HuH-7 (cell line): Measurements from ENCODE around the gene EYS.

Source experiments
- DNase-seq: peaks from one replicate; pipeline ENCODE4 v3.0.0; 2011; ENCODE audit warnings: low spot score

EYS gene

DNA sequence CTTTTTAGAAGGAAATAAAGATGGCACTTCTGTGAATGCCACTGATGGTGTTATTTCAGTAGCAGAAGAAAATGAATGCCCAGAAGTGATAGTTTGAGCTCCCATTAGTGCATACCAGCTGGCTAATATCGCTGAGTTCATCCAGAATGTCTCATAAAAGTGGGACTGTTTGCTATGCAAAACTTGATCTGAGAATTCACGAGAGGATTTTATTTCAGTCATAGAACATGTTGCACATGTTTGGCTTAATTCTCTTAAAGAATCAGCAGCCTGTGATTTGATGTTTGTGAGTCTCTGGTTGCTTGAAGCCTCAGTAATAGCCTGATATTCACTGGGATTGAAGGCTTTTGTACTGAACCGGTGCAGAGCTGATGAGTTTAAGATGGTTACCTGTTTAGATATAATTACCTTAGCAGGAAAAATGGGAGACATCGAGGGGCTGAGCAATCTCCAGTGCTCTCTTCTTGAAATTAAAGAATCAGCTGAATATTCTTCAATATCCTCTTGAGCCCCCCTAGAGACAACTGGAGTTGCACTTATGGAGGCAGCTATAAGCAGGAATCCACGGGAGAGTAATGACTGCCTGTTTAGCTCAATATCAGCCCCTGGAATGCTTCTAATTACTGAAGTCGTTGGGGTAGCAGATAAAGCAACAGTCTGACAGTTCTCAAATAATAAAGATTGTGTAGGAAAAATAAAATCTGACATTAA lies 1115.9 kb downstream of the EYS start:
- no peak for DNase-seq

DNA sequence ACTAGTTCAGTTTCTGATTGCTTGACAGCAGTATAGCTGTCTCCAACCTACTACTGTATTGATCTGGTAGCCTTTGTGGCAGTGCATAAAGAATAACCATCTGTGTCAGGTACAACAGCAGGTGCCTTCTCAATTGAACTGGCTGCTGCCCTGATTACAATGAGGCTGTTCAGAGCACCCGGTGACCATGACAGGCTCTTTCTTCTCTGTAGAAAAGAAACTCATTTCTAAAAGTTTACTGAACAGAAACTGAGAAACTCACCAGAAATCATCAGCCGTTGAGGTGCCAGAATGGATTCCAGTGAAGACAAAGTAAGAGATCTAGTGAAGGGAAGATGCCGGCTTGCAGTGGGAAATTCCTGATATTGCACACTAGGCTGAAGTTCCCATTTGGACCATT lies 1117.1 kb downstream of the EYS start:
- DNase-seq: no peak

DNA sequence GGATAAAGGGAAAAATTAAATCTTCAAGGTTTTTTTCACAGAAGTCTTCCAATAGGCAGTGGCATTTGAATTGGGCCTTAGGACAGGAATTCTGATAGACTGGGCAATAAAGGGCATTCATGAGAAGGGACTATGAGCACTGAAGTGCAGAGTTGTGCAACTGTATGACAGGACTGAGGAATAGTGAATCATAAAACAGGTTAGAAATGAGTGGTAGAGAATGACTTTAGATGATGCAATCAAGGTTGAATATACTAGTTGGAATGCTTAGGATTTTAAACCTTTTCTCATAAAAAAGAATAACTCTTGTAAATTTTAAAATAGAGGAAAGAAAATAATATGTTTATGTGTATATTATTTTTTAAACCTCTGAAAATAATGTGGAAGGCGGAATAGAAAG lies 1126.7 kb downstream of the EYS start:
- peak; percentile 30 for DNase-seq

DNA sequence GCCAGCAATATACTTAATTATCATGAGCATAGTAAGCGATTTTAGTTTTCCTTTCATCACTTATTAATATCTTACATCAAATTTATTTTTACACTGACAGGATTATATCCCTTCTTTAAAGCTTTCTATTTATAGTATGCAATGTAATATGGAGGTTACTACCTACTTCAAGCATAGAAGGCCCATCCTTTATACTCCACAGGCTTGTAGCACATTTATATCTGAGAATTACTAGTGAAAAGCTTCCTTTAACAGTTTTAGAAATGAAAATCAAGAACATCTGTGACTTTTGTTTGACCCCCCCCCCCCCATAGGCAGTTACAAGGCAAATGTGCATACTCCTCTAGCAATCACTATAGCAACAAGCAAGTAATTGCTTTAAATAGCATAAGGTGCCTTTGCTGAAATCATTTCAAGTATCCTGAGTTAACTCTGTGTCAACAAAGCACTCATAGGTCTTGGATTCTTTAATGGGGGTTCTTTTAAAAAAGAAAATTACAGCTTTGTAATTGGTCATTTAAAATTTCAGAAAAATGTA lies 1153.7 kb downstream of the EYS start:
- no peak for DNase-seq

DNA sequence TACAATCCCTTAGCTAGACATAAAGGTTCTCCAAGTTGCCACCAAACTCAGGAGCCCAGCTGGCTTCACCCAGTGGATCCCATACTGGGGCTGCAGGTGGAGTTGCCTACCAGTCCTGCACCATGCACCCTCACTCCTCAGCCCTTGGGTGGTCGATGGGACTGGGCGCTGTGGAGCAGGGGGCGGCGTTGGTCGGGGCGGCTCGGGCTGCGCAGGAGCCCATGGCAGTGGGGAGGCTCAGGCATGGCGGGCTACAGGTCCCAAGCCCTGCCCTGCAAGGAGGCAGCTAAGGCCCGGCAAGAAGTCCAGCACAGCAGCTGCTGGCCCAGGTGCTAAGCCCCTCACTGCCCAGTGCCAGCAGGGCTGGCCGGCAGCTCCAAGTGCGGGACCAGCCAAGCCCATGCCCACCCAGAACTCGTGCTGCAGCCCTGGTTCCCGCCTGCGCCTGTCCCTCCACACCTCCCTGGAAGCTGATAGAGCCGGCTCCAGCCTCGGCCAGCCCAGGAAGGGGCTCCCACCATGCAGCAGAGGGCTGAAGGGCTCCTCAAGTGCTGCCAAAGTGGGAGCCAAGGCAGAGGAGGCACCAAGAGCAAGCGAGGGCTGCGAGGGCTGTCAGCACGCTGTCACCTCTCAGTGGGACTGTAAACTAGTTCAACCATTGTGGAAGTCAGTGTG lies 1159.3 kb downstream of the EYS start:
- no peak for DNase-seq

DNA sequence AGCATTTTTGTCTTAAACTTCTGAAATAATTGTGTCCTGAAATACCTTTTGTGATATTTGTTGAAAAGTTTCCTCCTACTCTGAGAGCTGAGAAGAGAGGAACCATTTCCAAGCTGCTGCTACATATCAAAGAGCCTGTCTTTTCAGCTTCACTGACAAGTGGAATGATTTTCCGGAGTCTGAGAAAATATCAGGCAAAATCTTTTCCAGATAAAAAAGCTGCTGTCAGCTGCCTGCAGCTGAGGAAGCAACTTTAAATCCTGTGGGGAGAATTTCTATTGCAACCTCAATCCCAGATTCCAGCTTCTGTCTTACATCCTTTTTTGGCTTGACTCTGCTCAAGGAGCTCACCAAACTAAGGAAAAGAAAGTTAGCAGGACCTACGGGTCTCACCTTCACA lies 1167.1 kb downstream of the EYS start:
- no peak for DNase-seq

DNA sequence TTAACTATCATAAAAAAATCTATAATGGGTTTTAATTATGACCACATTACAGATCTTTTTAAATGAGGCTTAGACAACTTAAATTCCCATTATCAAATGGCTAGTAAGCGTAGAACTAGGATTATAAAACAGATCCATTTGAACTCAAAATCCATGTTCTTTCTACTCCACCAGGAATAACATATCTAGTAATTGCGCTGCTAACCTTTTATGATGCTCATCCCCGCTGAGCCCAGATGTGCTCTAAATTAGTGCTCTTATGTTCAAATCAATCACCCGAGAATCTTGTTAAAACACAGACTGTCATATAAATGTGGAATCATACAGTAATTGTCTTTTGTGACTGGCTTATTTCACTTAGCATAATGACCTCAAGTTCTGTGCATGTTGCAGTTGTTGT lies 1168.3 kb downstream of the EYS start:
- DNase-seq: no peak

DNA sequence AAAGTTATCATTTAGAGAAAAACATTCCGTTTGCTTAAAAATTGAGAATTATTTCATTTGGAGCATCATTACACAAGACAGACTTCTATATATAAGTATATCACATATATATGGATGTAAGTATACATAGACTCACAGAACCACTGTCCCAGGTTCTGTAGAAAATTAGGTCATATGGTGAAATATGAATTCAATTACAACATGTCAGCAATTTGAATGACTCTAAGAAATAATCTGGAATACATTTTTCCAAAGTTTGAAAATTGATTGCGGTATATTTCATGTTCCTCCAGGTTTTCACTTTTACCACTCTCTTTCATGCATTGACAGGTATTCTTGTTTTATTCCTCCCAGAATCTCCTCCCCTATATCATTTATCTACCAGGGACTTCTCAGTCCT lies 1179.1 kb downstream of the EYS start:
- no peak for DNase-seq

DNA sequence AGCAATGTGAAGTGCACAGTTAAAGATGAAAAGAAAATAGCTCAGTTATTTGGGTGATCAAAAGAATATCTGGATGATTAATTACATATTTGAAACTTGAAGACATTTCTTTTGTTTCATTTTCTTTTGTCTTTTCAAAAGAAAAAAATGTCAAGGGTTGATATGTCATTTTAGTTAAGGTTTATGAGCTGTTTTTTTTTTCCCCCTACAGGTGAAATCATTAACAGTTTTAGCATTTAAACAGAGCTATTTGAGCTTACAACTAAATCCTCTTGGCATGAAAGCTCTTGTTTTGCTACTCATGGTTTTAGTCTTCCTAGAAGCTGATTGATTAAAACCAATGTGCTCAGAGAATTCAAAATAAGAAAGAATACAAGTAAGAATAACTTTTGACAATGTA lies 1184.2 kb downstream of the EYS start:
- no peak for DNase-seq

DNA sequence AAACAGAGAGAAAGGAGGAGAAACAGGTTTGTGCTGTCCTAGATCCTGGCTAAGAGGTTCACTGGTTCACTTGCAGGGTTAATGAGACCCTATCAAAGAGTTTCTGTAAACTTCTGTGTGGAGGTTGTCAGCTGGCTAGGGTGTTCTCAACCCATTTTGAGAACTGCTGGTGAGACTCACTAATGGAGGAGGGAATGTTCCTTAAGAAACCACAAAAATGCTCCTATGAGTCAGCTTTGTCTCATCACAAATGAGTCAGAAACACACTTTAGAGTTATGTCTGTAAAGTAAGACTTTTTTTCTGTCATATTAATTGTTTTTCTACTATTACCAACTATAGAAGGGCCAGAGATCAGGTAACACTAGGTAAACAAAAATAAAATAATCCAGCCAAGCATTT lies 1187.0 kb downstream of the EYS start:
- no peak for DNase-seq

DNA sequence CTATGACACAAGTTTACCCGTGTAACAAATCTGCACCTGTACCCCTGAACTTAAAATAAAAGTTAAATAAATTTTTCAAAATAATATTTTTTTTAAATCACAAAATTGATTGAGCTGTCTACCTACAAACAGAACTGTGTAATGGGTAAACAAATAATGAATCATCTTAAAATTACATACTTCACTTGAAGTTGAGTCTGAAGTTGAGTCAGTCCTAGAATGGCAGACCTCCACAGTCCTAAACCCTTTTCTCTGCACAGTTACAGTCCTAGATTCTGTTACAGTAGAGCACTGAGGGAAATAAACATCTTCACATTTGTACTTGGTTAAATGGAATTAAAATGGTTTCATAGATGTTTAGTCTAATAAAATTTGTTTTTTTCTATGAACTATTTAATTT lies 1190.6 kb downstream of the EYS start:
- no peak for DNase-seq

DNA sequence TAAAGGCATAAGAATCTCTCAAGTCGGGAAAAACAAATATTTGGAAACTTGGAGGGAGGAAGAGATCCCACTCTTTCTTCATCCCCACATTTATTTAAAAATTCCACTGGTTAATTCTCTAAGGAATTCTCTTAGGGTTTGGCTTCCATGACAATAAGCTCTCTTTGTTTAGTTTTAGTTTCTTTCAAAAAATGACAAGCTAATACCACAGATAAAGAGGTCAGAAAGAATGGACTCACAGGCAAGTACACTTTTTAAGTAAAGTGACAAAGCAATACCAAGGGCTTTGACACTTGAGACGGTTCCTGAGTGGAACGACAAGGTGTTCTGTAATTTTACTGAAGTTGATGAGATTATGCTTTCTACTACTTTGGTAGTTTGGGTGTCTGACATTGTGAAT lies 1199.4 kb downstream of the EYS start:
- no peak for DNase-seq

DNA sequence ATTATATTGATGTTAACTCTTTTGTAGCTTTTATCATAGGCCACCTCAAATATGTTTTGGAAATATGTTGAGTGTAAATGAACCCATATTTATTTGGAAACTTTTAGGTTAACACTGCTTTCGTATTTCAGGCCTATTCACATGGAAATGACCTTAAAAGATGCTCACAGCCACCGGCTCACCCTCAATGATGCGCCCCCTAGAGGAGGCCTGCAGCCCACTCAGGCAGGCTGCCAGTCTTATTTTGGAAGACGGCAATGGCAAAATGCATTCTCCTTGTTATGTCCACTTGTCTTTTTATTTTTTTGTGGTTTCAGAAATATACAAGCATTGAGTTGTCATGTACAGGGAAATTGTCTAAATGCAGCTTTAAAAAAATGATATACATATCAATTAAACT lies 1201.7 kb downstream of the EYS start:
- peak; percentile 18 for DNase-seq

DNA sequence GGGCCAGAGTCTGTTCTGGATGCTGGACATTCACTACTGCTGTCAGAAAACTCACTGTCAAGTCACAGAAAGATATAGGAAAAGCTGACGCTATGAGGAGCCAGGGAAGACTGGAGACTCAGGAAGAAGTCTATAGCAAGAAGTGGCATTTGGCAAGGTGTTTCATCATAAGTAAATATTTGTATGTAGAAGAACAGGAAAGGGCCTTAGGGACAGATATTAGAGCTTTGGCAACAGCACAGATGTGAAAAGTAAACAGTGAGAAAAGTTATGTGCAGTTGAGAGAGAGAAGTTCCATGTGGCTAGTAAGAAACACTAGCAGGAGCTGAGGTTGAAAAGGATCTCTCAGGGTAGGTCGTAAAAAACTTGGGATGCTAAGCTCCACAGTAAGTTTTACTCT lies 1202.5 kb downstream of the EYS start:
- DNase-seq: peak; percentile 16

DNA sequence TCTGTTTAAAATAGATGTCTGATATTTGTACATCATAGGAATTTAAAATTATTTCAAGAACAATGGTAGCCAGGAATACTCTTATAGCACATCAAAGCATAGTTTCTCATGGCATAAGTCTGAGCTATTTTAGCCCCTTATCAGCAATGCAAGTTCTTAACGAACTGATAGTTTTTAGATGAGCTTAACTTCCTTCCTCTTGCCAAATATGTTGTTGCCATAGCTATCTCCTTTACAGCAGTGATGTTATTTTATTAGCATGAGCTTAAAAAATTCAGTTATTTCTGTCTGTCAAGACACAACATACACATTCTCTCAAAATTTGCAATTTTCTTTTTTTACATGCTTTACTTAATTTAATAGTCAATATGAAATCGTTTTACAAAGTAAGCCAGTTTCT lies 1204.2 kb downstream of the EYS start:
- DNase-seq: no peak

DNA sequence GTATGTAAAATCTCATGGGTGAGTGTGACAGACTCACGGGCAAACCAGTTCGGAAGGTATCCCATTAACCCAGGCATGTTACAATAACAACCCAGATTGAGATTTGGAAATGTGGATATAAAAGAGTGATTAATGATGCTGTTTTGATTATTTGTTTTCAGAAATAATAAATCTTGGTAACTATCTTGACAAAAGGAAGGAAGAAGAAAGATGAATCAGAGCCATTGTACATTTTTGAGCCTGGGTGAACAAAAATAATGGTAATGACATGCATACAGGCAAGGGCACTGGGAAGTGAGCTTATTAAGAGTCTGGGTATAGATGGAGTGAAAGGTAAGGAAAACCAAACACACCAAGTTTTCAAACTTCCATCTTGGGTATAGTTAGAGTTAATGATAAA lies 1209.4 kb downstream of the EYS start:
- no peak for DNase-seq

DNA sequence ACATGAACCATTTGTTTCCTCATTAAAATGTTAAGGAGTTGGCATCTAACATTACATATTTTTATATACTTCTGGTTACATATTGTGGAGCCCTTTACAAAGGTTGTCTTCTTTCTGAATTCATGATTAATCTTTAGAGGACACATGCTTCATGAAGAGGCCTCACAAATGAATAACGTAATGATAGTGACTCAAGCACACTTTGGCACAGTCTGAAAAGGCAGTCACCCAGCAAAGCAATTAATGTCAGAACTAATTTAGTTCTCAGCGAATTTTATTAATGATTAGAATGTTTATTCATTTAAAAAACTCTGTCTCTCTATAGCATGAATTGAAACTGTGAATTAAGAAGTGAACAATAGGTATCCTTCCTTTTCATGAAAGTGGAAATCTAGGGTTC lies 1217.3 kb downstream of the EYS start:
- no peak for DNase-seq

DNA sequence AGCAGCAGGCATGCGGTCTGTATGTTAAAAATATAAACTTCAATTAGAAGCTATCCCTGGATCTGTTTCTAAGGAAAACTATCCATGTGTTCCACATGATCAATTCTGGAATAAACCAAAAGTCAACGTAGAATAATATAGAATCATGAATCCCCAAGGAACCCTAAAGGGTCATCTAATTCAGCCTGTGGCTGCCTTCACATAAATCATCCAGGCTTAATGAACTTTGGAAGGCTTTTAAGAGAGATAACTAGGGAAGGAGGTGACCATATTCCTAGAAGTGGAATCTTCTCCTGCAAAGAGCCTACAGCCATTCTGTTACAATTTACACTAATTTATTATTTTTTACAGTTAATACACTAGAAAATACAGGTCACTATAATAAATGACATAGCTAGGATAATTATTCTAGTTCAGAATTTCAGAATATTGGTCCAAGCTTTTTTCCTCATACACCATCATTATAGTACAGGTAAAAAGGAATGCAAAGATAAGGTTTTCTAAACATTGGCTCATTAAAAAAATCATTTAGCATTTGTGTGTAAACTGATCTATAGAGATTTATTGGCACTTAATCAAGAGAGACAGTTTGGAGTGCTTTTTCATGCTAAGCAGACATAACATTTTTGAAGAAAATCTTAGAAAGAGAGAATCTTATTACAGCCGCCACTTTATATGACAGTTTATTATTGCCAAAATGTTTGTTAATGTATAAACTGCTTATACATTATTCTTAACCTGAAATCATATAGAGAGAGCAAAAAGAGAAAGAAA lies 1220.3 kb downstream of the EYS start:
- DNase-seq: no peak

DNA sequence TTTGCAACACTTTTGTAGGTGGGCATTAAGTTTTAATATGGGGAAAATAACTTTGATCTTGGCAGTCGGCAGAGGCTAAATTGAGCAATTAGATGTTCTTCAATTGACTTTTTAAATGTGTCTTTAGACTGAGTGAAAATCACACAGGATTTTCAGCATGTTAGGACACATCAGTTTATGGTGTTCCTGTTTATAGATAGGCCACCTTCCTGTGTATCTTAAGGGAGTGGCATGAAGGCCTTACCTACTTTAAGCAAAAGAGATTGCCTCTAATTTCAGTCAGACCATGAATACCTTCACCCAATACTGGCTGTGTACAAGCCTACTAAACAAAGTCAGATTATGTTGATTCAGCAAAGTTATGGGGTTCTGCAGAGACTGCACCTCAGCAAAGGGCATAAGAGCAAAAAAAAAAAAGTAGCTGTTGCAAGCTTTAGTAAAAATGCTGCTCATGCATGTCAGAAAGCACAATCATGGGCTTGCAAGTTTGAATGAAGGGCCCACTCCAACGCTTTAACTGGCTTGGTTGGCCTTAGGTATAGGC lies 1223.0 kb downstream of the EYS start:
- DNase-seq: no peak

DNA sequence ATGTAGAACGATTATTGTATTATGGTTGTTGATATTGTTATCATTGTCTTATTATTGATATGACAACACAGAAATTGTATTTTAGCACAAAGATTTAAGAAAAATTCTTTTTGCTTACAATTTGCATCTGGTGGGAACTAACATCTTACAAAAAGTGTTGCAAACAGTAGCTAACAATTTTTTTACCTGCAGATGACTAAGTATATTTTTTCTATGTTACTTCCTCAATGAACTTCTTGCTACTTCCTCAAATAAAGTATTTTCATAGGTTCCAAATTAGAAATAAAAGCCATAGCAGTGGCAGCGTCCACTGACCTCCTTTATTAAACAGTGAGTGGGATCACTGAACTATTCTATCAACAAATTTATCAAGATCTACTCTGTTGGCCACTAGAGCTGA lies 1224.4 kb downstream of the EYS start:
- DNase-seq: no peak

DNA sequence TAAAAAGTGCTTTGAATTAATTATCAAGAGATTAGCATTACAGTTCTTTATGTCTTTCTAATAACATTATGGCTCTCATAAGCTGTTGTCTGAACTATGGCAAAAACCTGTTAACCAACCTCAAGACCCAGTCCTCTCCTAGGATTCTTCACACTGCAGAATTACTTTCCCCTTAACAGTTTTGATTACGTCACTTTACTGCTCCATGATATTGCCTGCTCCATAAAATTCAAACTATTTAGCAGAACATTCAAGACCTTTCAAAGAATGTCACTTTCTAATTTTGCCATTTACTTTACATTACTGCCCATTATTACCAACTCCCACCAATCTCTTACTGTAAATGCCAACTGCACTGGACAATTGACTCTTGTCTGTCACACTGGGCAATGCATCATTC lies 1227.9 kb downstream of the EYS start:
- no peak for DNase-seq

DNA sequence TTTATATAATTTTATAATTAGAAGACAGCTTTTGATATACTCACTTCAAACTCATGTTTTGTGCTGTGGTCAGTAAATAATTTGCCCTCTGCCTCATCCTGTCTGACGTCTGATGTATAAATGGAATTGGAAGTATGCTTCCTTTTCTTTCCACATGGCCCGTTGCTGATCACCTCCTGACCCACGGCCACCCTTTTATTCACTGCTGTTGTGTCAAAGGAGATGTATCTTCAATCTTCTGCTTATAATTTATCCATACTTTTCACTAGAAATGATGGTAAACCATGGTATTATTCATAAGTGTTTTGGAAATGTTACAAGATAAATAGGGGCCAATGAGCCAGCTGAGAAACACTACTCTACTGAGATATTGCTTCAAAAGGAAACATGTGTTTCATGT lies 1229.6 kb downstream of the EYS start:
- no peak for DNase-seq

DNA sequence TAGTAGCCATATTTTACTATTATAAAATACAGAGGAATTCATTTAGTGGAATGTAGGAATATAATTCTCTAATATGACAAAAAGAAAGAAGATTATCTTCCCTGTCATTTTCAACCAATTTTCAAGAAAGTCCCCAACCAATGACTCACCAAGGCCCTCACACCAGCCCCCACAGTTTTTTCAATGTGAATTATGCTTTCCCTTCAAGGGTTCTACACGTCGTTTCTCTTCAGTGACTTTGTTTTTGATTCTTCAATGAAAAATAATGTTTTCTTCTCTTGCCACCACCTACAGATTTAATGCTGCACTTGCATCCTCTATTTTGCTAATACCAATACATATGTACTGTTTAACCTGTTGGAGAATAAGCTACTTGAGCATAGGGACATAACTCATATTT lies 1230.1 kb downstream of the EYS start:
- DNase-seq: no peak
